WTC11 (cell line): Measurements from ENCODE around the gene SH3BP5L. TPM values are rescaled to one million over a fixed set of nuclear protein-coding genes. Genes with fewer than 3 reads are reported as not detected.

Source experiments
- ATAC-seq: fragments of 200-7000 bp; cut with Tn5 transposase; 2 replicates; pipeline ENCODE4 v1.10.0; 2021; ENCODE audit warnings: mild to moderate bottlenecking, moderate library complexity
- CTCF ChIA-PET: fragments of 300-600 bp; sonication (Branson Sonifier 250); formaldehyde crosslinking; loops from one replicate; lab custom pipeline; 2021; ENCODE audit warnings: antibody characterized with exemption; lab: Charles Lee
- POLR2A ChIA-PET: fragments of 350-600 bp; sonication (Branson Sonifier 250); formaldehyde crosslinking; loops from one replicate; lab custom pipeline; 2021; ENCODE audit warnings: antibody characterized with exemption; lab: Charles Lee
- DNase-seq: peaks from one replicate; pipeline ENCODE4 v3.0.0; 2021; ENCODE audit warnings: low spot score
- H3K27ac Mint-ChIP-seq: 2 replicates; pipeline ENCODE4 v1.8.0; 2021; ENCODE audit warnings: mixed read lengths
- H3K27me3 Mint-ChIP-seq: 2 replicates; pipeline ENCODE4 v1.8.0; 2021; ENCODE audit warnings: low read depth, mild to moderate bottlenecking, moderate library complexity, mixed read lengths
- H3K36me3 Mint-ChIP-seq: 2 replicates; pipeline ENCODE4 v1.8.0; 2021; ENCODE audit warnings: mixed read lengths
- H3K4me1 Mint-ChIP-seq: 2 replicates; pipeline ENCODE4 v1.8.0; 2022; ENCODE audit warnings: mixed read lengths
- H3K4me3 Mint-ChIP-seq: 2 replicates; pipeline ENCODE4 v1.8.0; 2021; ENCODE audit warnings: mild to moderate bottlenecking, moderate library complexity, mixed read lengths
- H3K9me3 Mint-ChIP-seq: 2 replicates; pipeline ENCODE4 v1.8.0; 2021; ENCODE audit warnings: mixed read lengths
- FOXP1 ChIP-seq: sonication (generic); formaldehyde crosslinking; IDR thresholded peaks from 2 replicates; pipeline ENCODE4 v1.8.0; 2022; ENCODE audit warnings: missing genetic modification reagents, mild to moderate bottlenecking, moderate library complexity, borderline replicate concordance
- GABPB1 ChIP-seq: sonication (generic); formaldehyde crosslinking; IDR thresholded peaks from 2 replicates; pipeline ENCODE4 v1.8.1; 2023; ENCODE audit warnings: mild to moderate bottlenecking, missing genetic modification reagents
- OVOL2 ChIP-seq: fragments of 250-450 bp; sonication (Bioruptor Pico); IDR thresholded peaks from 2 replicates; pipeline ENCODE4 v1.9.0; 2021; ENCODE audit warnings: mild to moderate bottlenecking, borderline replicate concordance
- PRRX2 ChIP-seq: fragments of 250-450 bp; sonication (Bioruptor Pico); IDR thresholded peaks from 2 replicates; pipeline ENCODE4 v1.8.0; 2021; ENCODE audit warnings: mild to moderate bottlenecking
- RELA ChIP-seq: sonication (generic); formaldehyde crosslinking; IDR thresholded peaks from 2 replicates; pipeline ENCODE4 v1.8.1; 2022; ENCODE audit warnings: missing genetic modification reagents, mild to moderate bottlenecking, borderline replicate concordance
- RORB ChIP-seq: fragments of 250-450 bp; sonication (Bioruptor Pico); IDR thresholded peaks from 2 replicates; pipeline ENCODE4 v1.9.0; 2021; ENCODE audit warnings: mild to moderate bottlenecking
- SOX15 ChIP-seq: fragments of 250-450 bp; sonication (Bioruptor Pico); IDR thresholded peaks from 2 replicates; pipeline ENCODE4 v1.9.0; 2021; ENCODE audit warnings: mild to moderate bottlenecking
- SP1 ChIP-seq: sonication (generic); formaldehyde crosslinking; conservative IDR thresholded peaks from 2 replicates; pipeline ENCODE4 v1.8.1; 2022; ENCODE audit warnings: missing genetic modification reagents
- TCF7 ChIP-seq: sonication (generic); formaldehyde crosslinking; IDR thresholded peaks from 2 replicates; pipeline ENCODE4 v1.8.0; 2022; ENCODE audit warnings: mild to moderate bottlenecking, low read depth, missing genetic modification reagents, moderate library complexity
- ZBTB21 ChIP-seq: sonication (generic); formaldehyde crosslinking; IDR thresholded peaks from 2 replicates; pipeline ENCODE4 v1.8.1; 2023; ENCODE audit warnings: mild to moderate bottlenecking, missing genetic modification reagents, borderline replicate concordance
- ZNF219 ChIP-seq: sonication (generic); formaldehyde crosslinking; IDR thresholded peaks from 2 replicates; pipeline ENCODE4 v1.8.0; 2023; ENCODE audit warnings: missing genetic modification reagents, mild to moderate bottlenecking, borderline replicate concordance
- ZNF232 ChIP-seq: sonication (generic); formaldehyde crosslinking; IDR thresholded peaks from 2 replicates; pipeline ENCODE4 v1.8.0; 2022; ENCODE audit warnings: mild to moderate bottlenecking, missing genetic modification reagents
- ZNF263 ChIP-seq: sonication (generic); formaldehyde crosslinking; IDR thresholded peaks from 2 replicates; pipeline ENCODE4 v1.8.1; 2022; ENCODE audit warnings: low read depth, mild to moderate bottlenecking, moderate library complexity, missing genetic modification reagents
- ZNF416 ChIP-seq: fragments of 250-450 bp; sonication (Bioruptor Pico); IDR thresholded peaks from 2 replicates; pipeline ENCODE4 v1.9.0; 2021; ENCODE audit warnings: mild to moderate bottlenecking, inconsistent platforms
- ZNF423 ChIP-seq: fragments of 250-450 bp; sonication (Bioruptor Pico); IDR thresholded peaks from 2 replicates; pipeline ENCODE4 v2.1.2; 2022; ENCODE audit warnings: mild to moderate bottlenecking, moderate library complexity
- total RNA-seq: library from RNA; stranded (reverse); gene quantifications from 3 replicates; pipeline ENCODE4 v1.2.3, GENCODE V29; 2021
- TF ChIP-seq, protein P1 (sequence below): fragments of 250-450 bp; sonication (Bioruptor Pico); IDR thresholded peaks from 2 replicates; pipeline ENCODE4 v2.1.2; 2022; ENCODE audit warnings: mild to moderate bottlenecking, moderate library complexity
- TF ChIP-seq, protein P2 (sequence below): sonication (generic); formaldehyde crosslinking; IDR thresholded peaks from 2 replicates; pipeline ENCODE4 v1.8.0; 2023; ENCODE audit warnings: mild to moderate bottlenecking, missing genetic modification reagents
- TF ChIP-seq, protein P3 (sequence below): sonication (generic); formaldehyde crosslinking; conservative IDR thresholded peaks from 2 replicates; pipeline ENCODE4 v1.8.1; 2022; ENCODE audit warnings: mild to moderate bottlenecking, missing genetic modification reagents
- TF ChIP-seq, protein P4 (sequence below): fragments of 250-450 bp; sonication (Bioruptor Pico); conservative IDR thresholded peaks from 2 replicates; pipeline ENCODE4 v1.9.0; 2021; ENCODE audit warnings: mild to moderate bottlenecking
- TF ChIP-seq, protein P5 (sequence below): sonication (generic); formaldehyde crosslinking; IDR thresholded peaks from 2 replicates; pipeline ENCODE4 v1.8.0; 2023; ENCODE audit warnings: missing genetic modification reagents, mild to moderate bottlenecking, borderline replicate concordance
- TF ChIP-seq, protein P6 (sequence below): sonication (generic); formaldehyde crosslinking; IDR thresholded peaks from 2 replicates; pipeline ENCODE4 v1.8.1; 2022; ENCODE audit warnings: mild to moderate bottlenecking, missing genetic modification reagents, moderate library complexity, borderline replicate concordance
- TF ChIP-seq, protein P7 (sequence below): sonication (generic); formaldehyde crosslinking; IDR thresholded peaks from 2 replicates; pipeline ENCODE4 v1.8.1; 2022; ENCODE audit warnings: mild to moderate bottlenecking, moderate library complexity, missing genetic modification reagents

SH3BP5L gene
- total RNA-seq, 1 experiment from 2014 or later, result 32.9 TPM

DNA sequence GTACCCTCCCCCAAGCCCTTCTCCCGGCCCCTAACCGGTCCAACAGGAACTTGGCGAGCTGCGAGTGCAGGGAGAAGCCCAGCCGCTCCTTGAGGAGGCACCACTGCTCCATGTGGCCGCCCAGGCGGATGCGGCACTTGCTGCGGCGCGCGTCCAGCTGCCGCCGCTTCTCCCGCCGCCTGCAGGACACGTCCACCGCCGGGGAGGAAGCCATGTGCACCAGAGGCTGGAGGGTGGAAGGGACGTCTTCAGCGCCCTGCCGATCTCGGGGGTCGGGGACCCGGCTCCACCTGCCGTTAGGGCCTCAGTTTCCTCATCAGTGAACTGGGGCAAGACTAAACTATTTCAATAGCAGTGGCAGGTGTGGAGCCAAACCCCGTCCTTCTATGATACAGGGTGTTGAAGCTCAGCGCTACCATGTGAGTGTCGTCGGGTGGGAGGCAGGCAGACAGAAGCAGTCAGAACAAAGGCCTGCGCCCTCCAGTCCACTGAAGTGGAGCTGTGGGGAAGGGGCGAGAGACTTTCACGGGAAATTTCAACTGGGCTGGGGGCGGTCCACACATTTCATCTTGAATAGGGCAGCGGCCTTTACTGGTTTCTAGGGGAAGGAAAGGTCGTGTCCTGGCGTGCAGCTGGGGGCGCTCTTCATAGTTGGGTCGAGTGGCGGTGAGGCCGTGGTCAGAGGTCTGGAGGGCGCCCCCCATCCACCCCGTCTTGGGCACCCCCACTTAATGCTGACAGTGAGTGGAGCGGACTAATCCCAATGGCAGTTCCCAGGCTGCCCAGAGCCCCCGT is 32.6 kb upstream of the SH3BP5L start:
- H3K4me3 Mint-ChIP-seq, result peak overlapping the region; percentile 88
- ChIA-PET CTCF (interaction anchor here (0.6 to 3.0 kb wide), 15 partner anchors 11 to 57 kb away, joined by 3 to 40 read pairs (median 7); partner anchors contain the start of genes PGBD2, SH3BP5L and ZNF672), POLR2A (interaction anchor here (1.3 to 2.5 kb wide), 7 partner anchors 11 to 48 kb away, joined by 3 to 20 read pairs (median 11); partner anchors contain the start of genes PGBD2, SH3BP5L and ZNF672)
- peaks cover 21% of the 10 kb centered on the region for H3K4me1 Mint-ChIP-seq
- DNase-seq (peak; percentile 81), ATAC-seq (peak; percentile 60)
- H3K27ac Mint-ChIP-seq, result peak overlapping the region; percentile 95
- peaks cover 8% of the 10 kb centered on the region for H3K36me3 Mint-ChIP-seq
- peaks cover 3% of the 10 kb centered on the region for H3K9me3 Mint-ChIP-seq
- H3K27me3 Mint-ChIP-seq, result peaks cover 30% of the 10 kb centered on the region
- TF ChIP-seq, protein P1, sequence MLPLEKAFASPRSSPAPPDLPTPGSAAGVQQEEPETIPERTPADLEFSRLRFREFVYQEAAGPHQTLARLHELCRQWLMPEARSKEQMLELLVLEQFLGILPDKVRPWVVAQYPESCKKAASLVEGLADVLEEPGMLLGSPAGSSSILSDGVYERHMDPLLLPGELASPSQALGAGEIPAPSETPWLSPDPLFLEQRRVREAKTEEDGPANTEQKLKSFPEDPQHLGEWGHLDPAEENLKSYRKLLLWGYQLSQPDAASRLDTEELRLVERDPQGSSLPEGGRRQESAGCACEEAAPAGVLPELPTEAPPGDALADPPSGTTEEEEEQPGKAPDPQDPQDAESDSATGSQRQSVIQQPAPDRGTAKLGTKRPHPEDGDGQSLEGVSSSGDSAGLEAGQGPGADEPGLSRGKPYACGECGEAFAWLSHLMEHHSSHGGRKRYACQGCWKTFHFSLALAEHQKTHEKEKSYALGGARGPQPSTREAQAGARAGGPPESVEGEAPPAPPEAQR (CRISPR knock-in tag), result no peak
- TF ChIP-seq ZNF423, result no peak
- peak; percentile 93 for TF ChIP-seq RELA (CRISPR knock-in tag)
- TF ChIP-seq, protein P2, sequence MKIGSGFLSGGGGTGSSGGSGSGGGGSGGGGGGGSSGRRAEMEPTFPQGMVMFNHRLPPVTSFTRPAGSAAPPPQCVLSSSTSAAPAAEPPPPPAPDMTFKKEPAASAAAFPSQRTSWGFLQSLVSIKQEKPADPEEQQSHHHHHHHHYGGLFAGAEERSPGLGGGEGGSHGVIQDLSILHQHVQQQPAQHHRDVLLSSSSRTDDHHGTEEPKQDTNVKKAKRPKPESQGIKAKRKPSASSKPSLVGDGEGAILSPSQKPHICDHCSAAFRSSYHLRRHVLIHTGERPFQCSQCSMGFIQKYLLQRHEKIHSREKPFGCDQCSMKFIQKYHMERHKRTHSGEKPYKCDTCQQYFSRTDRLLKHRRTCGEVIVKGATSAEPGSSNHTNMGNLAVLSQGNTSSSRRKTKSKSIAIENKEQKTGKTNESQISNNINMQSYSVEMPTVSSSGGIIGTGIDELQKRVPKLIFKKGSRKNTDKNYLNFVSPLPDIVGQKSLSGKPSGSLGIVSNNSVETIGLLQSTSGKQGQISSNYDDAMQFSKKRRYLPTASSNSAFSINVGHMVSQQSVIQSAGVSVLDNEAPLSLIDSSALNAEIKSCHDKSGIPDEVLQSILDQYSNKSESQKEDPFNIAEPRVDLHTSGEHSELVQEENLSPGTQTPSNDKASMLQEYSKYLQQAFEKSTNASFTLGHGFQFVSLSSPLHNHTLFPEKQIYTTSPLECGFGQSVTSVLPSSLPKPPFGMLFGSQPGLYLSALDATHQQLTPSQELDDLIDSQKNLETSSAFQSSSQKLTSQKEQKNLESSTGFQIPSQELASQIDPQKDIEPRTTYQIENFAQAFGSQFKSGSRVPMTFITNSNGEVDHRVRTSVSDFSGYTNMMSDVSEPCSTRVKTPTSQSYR (CRISPR knock-in tag), result peak; percentile 64; the same call in 1 of the 2 replicates
- no peak for TF ChIP-seq ZNF232
- no peak for TF ChIP-seq OVOL2 (CRISPR knock-in tag)
- TF ChIP-seq, protein P3, sequence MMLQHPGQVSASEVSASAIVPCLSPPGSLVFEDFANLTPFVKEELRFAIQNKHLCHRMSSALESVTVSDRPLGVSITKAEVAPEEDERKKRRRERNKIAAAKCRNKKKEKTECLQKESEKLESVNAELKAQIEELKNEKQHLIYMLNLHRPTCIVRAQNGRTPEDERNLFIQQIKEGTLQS, result no peak
- TF ChIP-seq, protein P4, sequence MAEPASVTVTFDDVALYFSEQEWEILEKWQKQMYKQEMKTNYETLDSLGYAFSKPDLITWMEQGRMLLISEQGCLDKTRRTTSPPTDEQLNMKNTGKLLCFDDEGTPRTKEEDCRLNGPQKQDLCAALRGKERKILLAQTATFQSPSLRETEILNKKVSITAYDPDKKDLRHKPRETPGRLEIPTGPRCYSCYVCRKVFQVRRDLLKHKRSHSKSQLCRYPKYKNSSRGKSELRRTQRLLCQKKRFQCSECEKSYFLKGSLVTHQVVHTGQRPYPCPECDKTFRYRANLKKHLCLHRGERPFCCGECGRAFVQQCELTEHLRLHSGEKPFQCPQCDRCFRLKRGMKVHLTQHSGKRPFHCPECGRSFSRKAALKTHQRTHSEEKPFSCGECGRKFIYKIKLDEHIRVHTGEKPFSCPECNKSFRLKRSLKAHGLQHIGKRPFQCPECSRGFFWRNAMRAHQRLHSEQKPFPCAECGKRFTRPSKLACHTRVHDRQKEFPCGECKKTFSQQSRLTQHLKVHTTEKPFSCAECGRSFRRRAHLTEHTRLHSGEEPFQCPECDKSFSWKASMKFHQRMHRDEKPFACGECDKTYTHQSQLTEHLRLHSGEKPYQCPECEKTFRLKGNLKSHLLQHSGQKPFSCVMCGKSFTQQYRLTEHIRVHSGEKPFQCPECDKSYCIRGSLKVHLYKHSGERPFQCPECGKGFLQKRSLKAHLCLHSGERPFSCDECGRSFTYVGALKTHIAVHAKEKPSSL (CRISPR knock-in tag), result no peak
- TF ChIP-seq RORB (CRISPR knock-in tag), result no peak
- peak; percentile 13; the same call in 1 of the 2 replicates for TF ChIP-seq ZNF416 (CRISPR knock-in tag)
- TF ChIP-seq ZBTB21 (CRISPR knock-in tag), result no peak
- TF ChIP-seq ZNF219 (CRISPR knock-in tag), result no peak
- TF ChIP-seq, protein P5, sequence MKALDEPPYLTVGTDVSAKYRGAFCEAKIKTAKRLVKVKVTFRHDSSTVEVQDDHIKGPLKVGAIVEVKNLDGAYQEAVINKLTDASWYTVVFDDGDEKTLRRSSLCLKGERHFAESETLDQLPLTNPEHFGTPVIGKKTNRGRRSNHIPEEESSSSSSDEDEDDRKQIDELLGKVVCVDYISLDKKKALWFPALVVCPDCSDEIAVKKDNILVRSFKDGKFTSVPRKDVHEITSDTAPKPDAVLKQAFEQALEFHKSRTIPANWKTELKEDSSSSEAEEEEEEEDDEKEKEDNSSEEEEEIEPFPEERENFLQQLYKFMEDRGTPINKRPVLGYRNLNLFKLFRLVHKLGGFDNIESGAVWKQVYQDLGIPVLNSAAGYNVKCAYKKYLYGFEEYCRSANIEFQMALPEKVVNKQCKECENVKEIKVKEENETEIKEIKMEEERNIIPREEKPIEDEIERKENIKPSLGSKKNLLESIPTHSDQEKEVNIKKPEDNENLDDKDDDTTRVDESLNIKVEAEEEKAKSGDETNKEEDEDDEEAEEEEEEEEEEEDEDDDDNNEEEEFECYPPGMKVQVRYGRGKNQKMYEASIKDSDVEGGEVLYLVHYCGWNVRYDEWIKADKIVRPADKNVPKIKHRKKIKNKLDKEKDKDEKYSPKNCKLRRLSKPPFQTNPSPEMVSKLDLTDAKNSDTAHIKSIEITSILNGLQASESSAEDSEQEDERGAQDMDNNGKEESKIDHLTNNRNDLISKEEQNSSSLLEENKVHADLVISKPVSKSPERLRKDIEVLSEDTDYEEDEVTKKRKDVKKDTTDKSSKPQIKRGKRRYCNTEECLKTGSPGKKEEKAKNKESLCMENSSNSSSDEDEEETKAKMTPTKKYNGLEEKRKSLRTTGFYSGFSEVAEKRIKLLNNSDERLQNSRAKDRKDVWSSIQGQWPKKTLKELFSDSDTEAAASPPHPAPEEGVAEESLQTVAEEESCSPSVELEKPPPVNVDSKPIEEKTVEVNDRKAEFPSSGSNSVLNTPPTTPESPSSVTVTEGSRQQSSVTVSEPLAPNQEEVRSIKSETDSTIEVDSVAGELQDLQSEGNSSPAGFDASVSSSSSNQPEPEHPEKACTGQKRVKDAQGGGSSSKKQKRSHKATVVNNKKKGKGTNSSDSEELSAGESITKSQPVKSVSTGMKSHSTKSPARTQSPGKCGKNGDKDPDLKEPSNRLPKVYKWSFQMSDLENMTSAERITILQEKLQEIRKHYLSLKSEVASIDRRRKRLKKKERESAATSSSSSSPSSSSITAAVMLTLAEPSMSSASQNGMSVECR (CRISPR knock-in tag), result peak; percentile 62; the same call in 1 of the 2 replicates
- TF ChIP-seq SP1, result 0 out of 2 replicates have a peak, but pooled peaks have one; percentile 25
- no peak for TF ChIP-seq ZNF263 (CRISPR knock-in tag)
- TF ChIP-seq, protein P6, sequence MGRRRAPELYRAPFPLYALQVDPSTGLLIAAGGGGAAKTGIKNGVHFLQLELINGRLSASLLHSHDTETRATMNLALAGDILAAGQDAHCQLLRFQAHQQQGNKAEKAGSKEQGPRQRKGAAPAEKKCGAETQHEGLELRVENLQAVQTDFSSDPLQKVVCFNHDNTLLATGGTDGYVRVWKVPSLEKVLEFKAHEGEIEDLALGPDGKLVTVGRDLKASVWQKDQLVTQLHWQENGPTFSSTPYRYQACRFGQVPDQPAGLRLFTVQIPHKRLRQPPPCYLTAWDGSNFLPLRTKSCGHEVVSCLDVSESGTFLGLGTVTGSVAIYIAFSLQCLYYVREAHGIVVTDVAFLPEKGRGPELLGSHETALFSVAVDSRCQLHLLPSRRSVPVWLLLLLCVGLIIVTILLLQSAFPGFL, result no peak
- no peak for TF ChIP-seq GABPB1
- TF ChIP-seq PRRX2, result no peak
- TF ChIP-seq, protein P7, sequence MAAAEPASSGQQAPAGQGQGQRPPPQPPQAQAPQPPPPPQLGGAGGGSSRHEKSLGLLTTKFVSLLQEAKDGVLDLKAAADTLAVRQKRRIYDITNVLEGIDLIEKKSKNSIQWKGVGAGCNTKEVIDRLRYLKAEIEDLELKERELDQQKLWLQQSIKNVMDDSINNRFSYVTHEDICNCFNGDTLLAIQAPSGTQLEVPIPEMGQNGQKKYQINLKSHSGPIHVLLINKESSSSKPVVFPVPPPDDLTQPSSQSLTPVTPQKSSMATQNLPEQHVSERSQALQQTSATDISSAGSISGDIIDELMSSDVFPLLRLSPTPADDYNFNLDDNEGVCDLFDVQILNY (CRISPR knock-in tag), result 0 out of 2 replicates have a peak, but pooled peaks have one; percentile 49
- TF ChIP-seq TCF7 (CRISPR knock-in tag), result no peak
- TF ChIP-seq FOXP1 (CRISPR knock-in tag), result peak; percentile 83
- no peak for TF ChIP-seq SOX15 (CRISPR knock-in tag)
